Activated T-helper 1 cell treated with anti-CD3 and anti-CD28 coated beads, Interleukin-12 subunit alpha, Interleukin-12 subunit beta, Interleukin-2, Interleukin-4 antibody, amounts not matched to agents 30 ng/mL and 10 ng/mL and 1 ng/mL, durations not matched to agents 14 hours and 24 hours and 36 hours (primary cell): Measurements from ENCODE around the gene FUOM. TPM values are rescaled to one million over a fixed set of nuclear protein-coding genes. Genes with fewer than 3 reads are reported as not detected.
"Not testable (repeated sequence)": the region's sequence is repeated elsewhere in the genome, so short reads cannot be mapped to it uniquely, and the experiment has no call there.

Experiments used
- DNase-seq: peaks from one replicate; pipeline ENCODE4 v3.0.0; 2021; ENCODE audit warnings: low spot score
- H3K27ac Mint-ChIP-seq: one replicate; pipeline ENCODE4 v1.8.0; 2021; ENCODE audit warnings: mild to moderate bottlenecking, mixed read lengths
- H3K27me3 Mint-ChIP-seq: one replicate; pipeline ENCODE4 v1.8.0; 2022; ENCODE audit warnings: mild to moderate bottlenecking, moderate library complexity, mixed read lengths; ENCODE audit not compliant: insufficient read depth
- H3K36me3 Mint-ChIP-seq: one replicate; pipeline ENCODE4 v1.8.0; 2021; ENCODE audit warnings: low read depth, mixed read lengths
- H3K4me1 Mint-ChIP-seq: one replicate; pipeline ENCODE4 v1.8.0; 2021; ENCODE audit warnings: low read depth, mixed read lengths
- H3K4me3 Mint-ChIP-seq: one replicate; pipeline ENCODE4 v1.8.0; 2021; ENCODE audit warnings: mild to moderate bottlenecking, moderate library complexity, mixed read lengths
- H3K9me3 Mint-ChIP-seq: one replicate; pipeline ENCODE4 v1.8.0; 2021; ENCODE audit warnings: mixed read lengths
- intact Hi-C: fragments of 100-400 bp; cut with micrococcal nuclease; formaldehyde crosslinking; loops from one replicate; pipeline ENCODE4 v1.15.1; 2024
- total RNA-seq: library from RNA; stranded (reverse); gene quantifications from 2 replicates; pipeline ENCODE4 v1.2.3, GENCODE V29; 2022

Gene FUOM
- total RNA-seq, 1 donor from 2014 or later: 45.4 TPM

GRCh38 chr10:133326223-133326551 lies 31.6 kb downstream of the FUOM start:
- no peak for DNase-seq
- no peaks in the 10 kb centered on the region for H3K4me1 Mint-ChIP-seq
- H3K27me3 Mint-ChIP-seq: peaks cover 47% of the 10 kb centered on the region
- intact Hi-C loops: loop anchor here (5.0 kb wide), 1 partner anchor 281 kb away; no protein-coding TSS in a partner anchor
- H3K4me3 Mint-ChIP-seq: no peak overlapping the region
- H3K27ac Mint-ChIP-seq: no peak overlapping the region
- H3K9me3 Mint-ChIP-seq: no peaks in the 10 kb centered on the region
- no peaks in the 10 kb centered on the region for H3K36me3 Mint-ChIP-seq

GRCh38 chr10:133325440-133326222 lies 32.2 kb downstream of the FUOM start:
- Mint-ChIP-seq H3K4me1 (no peaks in the 10 kb centered on the region), H3K27ac (no peak overlapping the region), H3K36me3 (no peaks in the 10 kb centered on the region), H3K4me3 (peak overlapping the region; percentile 54), H3K27me3 (peaks cover 42% of the 10 kb centered on the region), H3K9me3 (no peaks in the 10 kb centered on the region)
- no peak for DNase-seq
- intact Hi-C loops: loop anchor here (2.0 to 5.0 kb wide), 2 partner anchors 17 to 282 kb away; partner anchors contain the start of genes TUBGCP2 and ZNF511

DNA sequence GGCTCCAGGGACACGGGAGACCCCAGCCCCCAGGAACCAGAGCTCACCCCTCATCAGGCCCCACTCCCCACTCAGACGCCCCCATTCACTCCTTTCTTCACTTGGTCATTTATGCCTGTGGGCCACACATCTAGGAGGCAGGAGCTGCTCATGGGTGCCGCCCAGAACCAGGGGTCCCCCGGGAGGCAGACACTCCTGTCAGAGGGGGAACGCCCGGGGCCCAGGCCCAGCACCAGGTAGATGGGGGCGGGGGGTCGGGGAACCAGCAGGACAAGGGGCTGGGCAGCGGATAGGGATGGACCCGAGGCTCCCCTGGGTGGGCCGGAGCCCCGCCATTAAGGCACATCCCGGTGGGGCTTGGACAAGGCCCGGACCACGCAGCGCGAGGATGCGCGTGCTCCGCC lies 33.0 kb downstream of the FUOM start:
- intact Hi-C loops: loop anchor here (1.0 to 5.0 kb wide), 3 partner anchors 16 to 282 kb away; partner anchors contain the start of genes FUOM, TUBGCP2 and ZNF511
- peaks cover 37% of the 10 kb centered on the region for H3K27me3 Mint-ChIP-seq
- no peak overlapping the region for H3K27ac Mint-ChIP-seq
- H3K9me3 Mint-ChIP-seq: peaks cover 4% of the 10 kb centered on the region
- DNase-seq: no peak
- H3K4me3 Mint-ChIP-seq: no peak overlapping the region
- no peaks in the 10 kb centered on the region for H3K36me3 Mint-ChIP-seq
- H3K4me1 Mint-ChIP-seq: no peaks in the 10 kb centered on the region

GRCh38 chr10:133324198-133324792 lies 33.5 kb downstream of the FUOM start:
- H3K4me1 Mint-ChIP-seq: peaks cover 3% of the 10 kb centered on the region
- H3K9me3 Mint-ChIP-seq: peaks cover 4% of the 10 kb centered on the region
- peak; percentile 40 for DNase-seq
- no peak overlapping the region for H3K4me3 Mint-ChIP-seq
- peaks cover 34% of the 10 kb centered on the region for H3K27me3 Mint-ChIP-seq
- no peak overlapping the region for H3K27ac Mint-ChIP-seq
- H3K36me3 Mint-ChIP-seq: no peaks in the 10 kb centered on the region
- intact Hi-C loops: loop anchor here (1.0 to 2.0 kb wide), 2 partner anchors 15 to 34 kb away; partner anchors contain the start of genes FUOM, TUBGCP2 and ZNF511

DNA sequence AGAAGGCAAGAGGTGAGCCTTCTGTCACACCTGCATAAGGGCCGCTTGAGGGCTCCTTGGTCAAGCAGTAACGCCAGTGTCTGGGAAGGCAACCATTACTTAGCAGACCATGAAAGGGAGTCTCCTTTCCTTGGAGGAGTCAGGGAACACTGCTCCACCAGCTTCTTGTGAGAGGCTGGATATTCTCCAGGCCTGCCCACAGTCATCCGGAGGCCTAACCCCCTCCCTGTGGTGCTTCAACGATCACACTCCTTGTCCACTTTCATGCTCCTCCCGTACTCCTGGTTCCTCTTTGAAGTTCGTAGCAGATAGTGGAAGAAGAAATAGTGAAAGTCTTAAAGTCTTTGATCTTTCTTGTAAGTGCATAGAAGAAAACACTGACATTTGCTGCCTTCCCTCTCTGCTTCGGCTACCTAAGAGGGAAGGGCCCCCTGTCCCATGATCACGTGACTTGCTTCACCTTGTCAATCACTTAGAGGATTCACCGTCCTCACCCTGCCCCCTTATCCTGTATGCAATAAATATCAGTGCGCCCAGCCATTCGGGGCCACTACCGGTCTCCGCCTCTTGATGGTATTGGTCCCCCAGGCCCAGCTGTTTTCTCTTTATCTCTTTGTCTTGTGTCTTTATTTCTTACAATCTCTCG lies 35.6 kb downstream of the FUOM start:
- H3K27ac Mint-ChIP-seq, H3K4me1 Mint-ChIP-seq, intact Hi-C loops, H3K9me3 Mint-ChIP-seq, H3K4me3 Mint-ChIP-seq, DNase-seq, H3K36me3 Mint-ChIP-seq: not testable (repeated sequence)
- H3K27me3 Mint-ChIP-seq: peaks cover 20% of the 10 kb centered on the region

DNA sequence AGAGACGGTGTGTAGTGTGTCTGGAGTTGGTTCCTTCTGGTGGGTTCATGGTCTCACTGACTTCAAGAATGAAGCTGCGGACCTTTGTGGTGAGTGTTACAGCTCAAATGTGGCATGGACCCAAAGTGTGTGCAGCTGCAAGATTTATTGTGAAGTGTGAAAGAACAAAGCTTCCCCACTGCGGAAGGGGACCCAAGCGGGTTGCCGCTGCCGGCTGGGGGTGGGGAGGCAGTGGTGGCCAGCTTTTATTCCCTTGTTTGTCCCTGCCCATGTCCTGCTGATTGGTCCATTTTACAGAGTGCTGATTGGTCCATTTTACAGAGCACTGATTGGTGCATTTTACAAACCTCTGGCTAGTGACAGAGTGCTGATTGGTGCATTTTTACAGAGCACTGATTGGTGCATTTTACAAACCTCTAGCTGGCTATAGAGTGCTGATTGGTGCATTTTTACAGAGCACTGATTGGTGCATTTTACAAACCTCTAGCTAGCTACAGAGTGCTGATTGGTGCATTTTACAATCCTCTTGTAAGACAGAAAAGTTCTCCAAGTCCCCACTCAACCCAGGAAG lies 36.9 kb downstream of the FUOM start:
- DNase-seq, H3K36me3 Mint-ChIP-seq, H3K4me3 Mint-ChIP-seq, intact Hi-C loops, H3K27ac Mint-ChIP-seq, H3K4me1 Mint-ChIP-seq, H3K9me3 Mint-ChIP-seq: not testable (repeated sequence)
- H3K27me3 Mint-ChIP-seq: peaks cover 10% of the 10 kb centered on the region

DNA sequence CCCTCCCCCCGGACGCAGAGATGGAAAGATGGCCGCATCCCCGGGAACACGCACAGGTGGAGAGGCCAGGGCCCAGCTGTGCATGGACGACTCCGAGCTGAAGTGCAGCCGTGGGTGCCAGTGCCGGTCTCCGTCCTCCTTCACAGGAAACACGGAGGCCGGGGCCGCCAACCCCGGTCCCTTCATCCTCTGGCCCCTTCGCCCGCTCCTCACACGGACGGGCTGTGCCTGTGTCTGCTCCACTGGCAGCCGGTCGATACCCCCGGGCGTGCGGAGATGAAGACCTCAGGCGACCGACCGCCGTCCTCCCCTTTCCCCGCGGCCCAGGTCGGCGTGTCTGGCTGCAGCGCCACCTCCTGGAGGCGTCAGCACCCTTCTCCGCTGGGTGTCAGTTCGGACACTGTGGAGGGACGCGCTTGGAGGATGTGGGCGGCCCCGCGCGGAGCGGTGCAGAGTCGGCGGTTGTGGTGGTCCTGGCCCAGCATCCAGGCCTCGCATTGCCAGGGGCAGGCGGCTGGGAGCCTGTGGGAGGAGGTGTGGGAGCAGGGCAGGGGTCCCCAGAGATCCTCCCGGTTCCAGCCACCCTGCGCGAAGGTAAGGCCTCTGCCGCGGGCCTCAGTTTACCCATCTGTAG lies 39.2 kb downstream of the FUOM start:
- H3K27me3 Mint-ChIP-seq: peaks cover 4% of the 10 kb centered on the region
- peaks cover 4% of the 10 kb centered on the region for H3K9me3 Mint-ChIP-seq
- peaks cover 7% of the 10 kb centered on the region for H3K4me1 Mint-ChIP-seq
- peak overlapping the region; percentile 64 for H3K4me3 Mint-ChIP-seq
- no peak overlapping the region for H3K27ac Mint-ChIP-seq
- peak; percentile 60 for DNase-seq
- intact Hi-C loops: loop anchor here (2.0 kb wide), 1 partner anchor 174 kb away; no protein-coding TSS in a partner anchor
- H3K36me3 Mint-ChIP-seq: peaks cover 3% of the 10 kb centered on the region

- H3K27me3 Mint-ChIP-seq: peaks cover 4% of the 10 kb centered on the region
- H3K9me3 Mint-ChIP-seq: peaks cover 4% of the 10 kb centered on the region
- DNase-seq: no peak
- H3K4me3 Mint-ChIP-seq: no peak overlapping the region
- intact Hi-C loops: no loop called here
- H3K27ac Mint-ChIP-seq: no peak overlapping the region
- peaks cover 7% of the 10 kb centered on the region for H3K4me1 Mint-ChIP-seq
- peaks cover 9% of the 10 kb centered on the region for H3K36me3 Mint-ChIP-seq
Observed at GRCh38 chr10:133316732-133317131, 41.1 kb downstream of the FUOM start.

DNA sequence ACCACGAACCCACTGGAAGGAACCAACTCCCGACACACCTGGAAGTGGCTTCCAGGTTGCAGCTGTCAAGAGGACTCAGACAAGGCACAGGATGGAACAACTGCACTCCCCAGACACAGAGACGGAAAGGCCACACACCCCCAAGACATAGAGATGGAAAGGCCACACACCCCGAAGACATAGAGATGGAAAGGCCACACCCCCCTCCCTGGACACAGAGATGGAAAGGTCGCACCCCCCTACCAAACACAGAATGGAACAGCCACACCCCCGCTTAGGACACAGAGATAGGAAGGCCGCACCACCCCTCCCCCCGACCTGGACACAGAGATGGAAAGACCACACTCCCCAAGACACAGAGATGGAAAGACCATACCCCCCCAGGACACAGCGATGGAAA lies 41.6 kb downstream of the FUOM start:
- Mint-ChIP-seq H3K4me3 (no peak overlapping the region), H3K27me3 (peaks cover 4% of the 10 kb centered on the region), H3K9me3 (peaks cover 4% of the 10 kb centered on the region), H3K27ac (no peak overlapping the region), H3K4me1 (peaks cover 7% of the 10 kb centered on the region), H3K36me3 (peaks cover 9% of the 10 kb centered on the region)
- intact Hi-C loops: no loop called here
- DNase-seq: no peak

- Mint-ChIP-seq H3K4me1 (peaks cover 7% of the 10 kb centered on the region), H3K27ac (no peak overlapping the region), H3K9me3 (peaks cover 4% of the 10 kb centered on the region), H3K36me3 (peaks cover 9% of the 10 kb centered on the region), H3K27me3 (peaks cover 4% of the 10 kb centered on the region), H3K4me3 (no peak overlapping the region)
- intact Hi-C loops: no loop called here
- no peak for DNase-seq
Observed at GRCh38 chr10:133315847-133316246, 42.0 kb downstream of the FUOM start.

- Mint-ChIP-seq H3K9me3 (no peaks in the 10 kb centered on the region), H3K4me3 (no peak overlapping the region), H3K27me3 (peaks cover 4% of the 10 kb centered on the region), H3K36me3 (peaks cover 9% of the 10 kb centered on the region), H3K27ac (peak overlapping the region; percentile 42), H3K4me1 (peaks cover 7% of the 10 kb centered on the region)
- DNase-seq: no peak
- intact Hi-C loops: no loop called here
Observed at GRCh38 chr10:133314911-133315310, 42.9 kb downstream of the FUOM start.

DNA sequence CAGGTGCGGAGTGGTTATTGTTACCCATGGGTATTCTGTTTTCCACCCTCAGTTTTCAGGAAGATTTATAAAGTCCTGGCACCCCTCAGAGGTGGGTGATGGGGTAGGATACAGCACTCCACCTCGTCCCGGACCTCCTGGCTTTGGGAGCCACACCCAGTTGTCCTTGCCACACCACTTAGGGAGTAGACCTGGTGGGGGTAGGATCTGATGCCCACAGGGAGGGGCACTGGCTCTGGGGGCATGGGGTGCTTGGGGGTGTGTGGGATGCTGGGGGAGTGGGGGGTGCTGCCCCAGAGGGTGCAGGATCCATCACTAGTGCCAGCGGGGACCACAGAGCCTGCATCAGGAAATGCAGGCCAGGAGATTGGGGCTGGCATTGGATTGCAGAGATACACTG lies 44.6 kb downstream of the FUOM start:
- no peak overlapping the region for H3K4me3 Mint-ChIP-seq
- intact Hi-C loops: no loop called here

More for the DNA sequence above, 44.6 kb downstream of the FUOM start:
- Mint-ChIP-seq H3K4me1 (peaks cover 2% of the 10 kb centered on the region), H3K36me3 (peaks cover 10% of the 10 kb centered on the region), H3K9me3 (no peaks in the 10 kb centered on the region), H3K27me3 (peaks cover 2% of the 10 kb centered on the region), H3K27ac (no peak overlapping the region)
- no peak for DNase-seq
